Brain microvascular endothelial cell (primary cell): ENCODE data around the gene ROR1.

ENCODE experiments used
- DNase-seq: peaks from one replicate; pipeline ENCODE4 v3.0.0-alpha.2; 2020
- H3K27ac ChIP-seq: fragments of 250-450 bp; sonication (Bioruptor Pico); 2 replicates; pipeline ENCODE4 v1.5.1; 2020; ENCODE audit warnings: mild to moderate bottlenecking, moderate library complexity
- H3K27me3 ChIP-seq: fragments of 250-450 bp; sonication (Bioruptor Pico); replicated peaks from 2 replicates; pipeline ENCODE4 v1.5.1; 2020; ENCODE audit warnings: mild to moderate bottlenecking
- H3K36me3 ChIP-seq: fragments of 250-450 bp; sonication (Bioruptor Pico); replicated peaks from 2 replicates; pipeline ENCODE4 v1.5.1; 2020; ENCODE audit warnings: mild to moderate bottlenecking
- H3K4me3 ChIP-seq: 2 replicates; pipeline ENCODE4 v1.5.1; 2011; ENCODE audit warnings: low read depth, mild to moderate bottlenecking, control low read depth, low read length, moderate library complexity
- in situ Hi-C: cut with HindIII; loops from 2 replicates; pipeline ENCODE4 v1.10.0; 2017; ENCODE audit warnings: low sequenced_read_pairs, low pct_ligation_motif_present
- TF ChIP-seq, protein P1 (sequence below): IDR thresholded peaks from 2 replicates; pipeline ENCODE4 v1.5.1; 2011; ENCODE audit warnings: low read depth, mild to moderate bottlenecking, moderate library complexity, low read length, control low read depth, inconsistent platforms; ENCODE audit errors: missing control alignments

Gene ROR1

DNA sequence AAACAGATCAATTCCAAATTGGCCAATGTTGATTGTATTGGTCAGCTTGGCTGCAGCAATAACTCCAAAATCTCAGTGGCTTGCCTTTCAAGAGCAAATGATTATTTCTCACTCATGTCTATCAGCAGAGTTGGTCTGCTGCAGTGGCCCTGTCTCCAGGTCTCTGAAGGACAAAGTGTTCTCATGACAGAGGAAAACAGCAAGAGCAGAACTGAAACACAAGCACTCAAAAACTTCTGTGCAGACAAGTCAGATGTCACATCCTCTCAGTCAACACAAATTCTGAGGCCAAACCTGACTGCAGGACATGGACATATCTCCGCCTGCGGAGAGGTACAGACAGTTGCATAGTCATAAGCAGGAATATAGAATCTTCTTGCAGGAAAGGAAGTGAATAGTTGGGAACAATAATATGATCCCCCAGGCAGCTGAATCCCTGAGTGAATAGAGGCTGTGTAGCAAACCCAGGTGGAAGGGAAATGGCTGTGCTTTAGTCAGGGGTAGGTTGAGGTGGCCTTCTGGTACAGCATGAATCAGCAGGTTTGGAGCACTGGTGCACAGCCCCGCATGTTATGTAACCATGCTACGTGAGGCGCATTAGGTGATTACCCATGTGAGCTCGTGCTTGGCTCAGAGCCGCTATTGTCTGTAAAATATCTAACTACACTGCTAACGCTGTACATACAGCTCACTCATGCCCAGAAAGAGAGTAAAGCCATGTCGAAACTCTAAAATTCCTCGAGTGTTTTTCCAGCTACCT is 412.5 kb downstream of the ROR1 start:
- H3K27ac ChIP-seq = no peak overlapping the region
- in situ Hi-C loops = no loop called here
- H3K4me3 ChIP-seq = no peak overlapping the region
- TF ChIP-seq, protein P1, sequence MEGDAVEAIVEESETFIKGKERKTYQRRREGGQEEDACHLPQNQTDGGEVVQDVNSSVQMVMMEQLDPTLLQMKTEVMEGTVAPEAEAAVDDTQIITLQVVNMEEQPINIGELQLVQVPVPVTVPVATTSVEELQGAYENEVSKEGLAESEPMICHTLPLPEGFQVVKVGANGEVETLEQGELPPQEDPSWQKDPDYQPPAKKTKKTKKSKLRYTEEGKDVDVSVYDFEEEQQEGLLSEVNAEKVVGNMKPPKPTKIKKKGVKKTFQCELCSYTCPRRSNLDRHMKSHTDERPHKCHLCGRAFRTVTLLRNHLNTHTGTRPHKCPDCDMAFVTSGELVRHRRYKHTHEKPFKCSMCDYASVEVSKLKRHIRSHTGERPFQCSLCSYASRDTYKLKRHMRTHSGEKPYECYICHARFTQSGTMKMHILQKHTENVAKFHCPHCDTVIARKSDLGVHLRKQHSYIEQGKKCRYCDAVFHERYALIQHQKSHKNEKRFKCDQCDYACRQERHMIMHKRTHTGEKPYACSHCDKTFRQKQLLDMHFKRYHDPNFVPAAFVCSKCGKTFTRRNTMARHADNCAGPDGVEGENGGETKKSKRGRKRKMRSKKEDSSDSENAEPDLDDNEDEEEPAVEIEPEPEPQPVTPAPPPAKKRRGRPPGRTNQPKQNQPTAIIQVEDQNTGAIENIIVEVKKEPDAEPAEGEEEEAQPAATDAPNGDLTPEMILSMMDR = no peak
- no peak for DNase-seq
- no peaks in the 10 kb centered on the region for H3K27me3 ChIP-seq
- no peaks in the 10 kb centered on the region for H3K36me3 ChIP-seq

GRCh38 chr1:64186898-64187280 is 413.1 kb downstream of the ROR1 start:
- Histone ChIP-seq H3K4me3 (no peak overlapping the region), H3K36me3 (no peaks in the 10 kb centered on the region), H3K27me3 (no peaks in the 10 kb centered on the region), H3K27ac (no peak overlapping the region)
- DNase-seq = no peak
- TF ChIP-seq, protein P1 = no peak
- in situ Hi-C loops = no loop called here

DNA sequence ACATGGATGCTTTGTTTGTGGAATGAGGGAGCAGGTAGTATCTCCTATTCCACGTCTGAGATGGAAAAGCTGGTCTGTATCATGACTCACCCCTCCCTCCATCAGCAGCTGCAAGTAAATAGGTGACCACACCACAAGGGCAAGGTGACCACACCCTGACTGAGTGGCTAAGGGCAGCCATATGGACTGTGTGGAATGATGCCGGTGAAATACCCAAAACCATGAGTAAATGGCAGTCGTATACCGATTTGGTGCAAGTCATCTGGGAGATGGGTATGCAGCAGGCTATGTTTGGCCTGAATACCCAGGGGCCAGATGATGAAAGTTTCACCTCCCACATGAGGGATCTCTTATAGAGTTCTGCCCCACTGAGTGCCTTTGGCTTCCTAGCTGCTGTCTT is 413.8 kb downstream of the ROR1 start:
- Histone ChIP-seq H3K36me3 (no peaks in the 10 kb centered on the region), H3K27ac (no peak overlapping the region), H3K27me3 (no peaks in the 10 kb centered on the region), H3K4me3 (no peak overlapping the region)
- in situ Hi-C loops = no loop called here
- no peak for DNase-seq
- TF ChIP-seq, protein P1 = no peak

- TF ChIP-seq, protein P1 = no peak
- no peak overlapping the region for H3K4me3 ChIP-seq
- in situ Hi-C loops = no loop called here
These were observed 418.5 kb downstream of the ROR1 start for GRCh38 chr1:64192290-64192689.

GRCh38 chr1:64194168-64195080 is 420.6 kb downstream of the ROR1 start:
- no peaks in the 10 kb centered on the region for H3K27me3 ChIP-seq
- no peak for DNase-seq
- H3K27ac ChIP-seq = no peak overlapping the region
- TF ChIP-seq, protein P1 = no peak
- H3K36me3 ChIP-seq = no peaks in the 10 kb centered on the region
- no peak overlapping the region for H3K4me3 ChIP-seq
- in situ Hi-C loops = no loop called here

More at GRCh38 chr1:64192290-64192689, 418.5 kb downstream of the ROR1 start:
- no peaks in the 10 kb centered on the region for H3K36me3 ChIP-seq
- no peak for DNase-seq
- no peak overlapping the region for H3K27ac ChIP-seq
- H3K27me3 ChIP-seq = no peaks in the 10 kb centered on the region
